SHP77 (cell line): ENCODE measurements around the gene CHD9NB.
A peak's percentile ranks its signal among the peaks of the same experiment; 100 is the strongest.
"Not testable (repeated sequence)": the region's sequence is repeated elsewhere in the genome, so short reads cannot be mapped to it uniquely, and the experiment has no call there.

ENCODE experiments used
- DNase-seq, 2 experiments: peaks; one replicate each; lab custom pipeline; 2025; lab: John Stamatoyannopoulos, UW

Gene CHD9NB

GRCh38 chr16:53057658-53058057, 5.0 kb upstream of the CHD9NB start:
- no peak for DNase-seq

- no peak for DNase-seq
Measured at GRCh38 chr16:53056392-53056881, 3.7 kb upstream of the CHD9NB start.

GRCh38 chr16:53055541-53056391, 3.1 kb upstream of the CHD9NB start:
- DNase-seq = peak in 1 of 2 experiments; percentile 3

- DNase-seq = peak; percentile 75 to 83
Measured at GRCh38 chr16:53054670-53055485, 2.2 kb upstream of the CHD9NB start, which contains the start of gene CHD9. Gene CHD9 (plus strand): TSS chr16:53054991. CDS start chr16:53156090, 101,099 bp downstream.

- peak in 1 of 2 experiments; percentile 2 for DNase-seq
Measured at GRCh38 chr16:53053967-53054669, 1.4 kb upstream of the CHD9NB start.

GRCh38 chr16:53051255-53051654, 1.4 kb downstream of the CHD9NB start:
- DNase-seq = not testable (repeated sequence)

GRCh38 chr16:53048139-53048915, 4.4 kb downstream of the CHD9NB start:
- no peak for DNase-seq

GRCh38 chr16:53047515-53047914, 5.2 kb downstream of the CHD9NB start:
- not testable (repeated sequence) for DNase-seq

- DNase-seq = no peak
Measured at GRCh38 chr16:53045341-53046220, 7.1 kb downstream of the CHD9NB start.

- no peak for DNase-seq
Measured at GRCh38 chr16:53043986-53044601, 8.6 kb downstream of the CHD9NB start.

- no peak for DNase-seq
Measured at GRCh38 chr16:53043428-53043831, 9.3 kb downstream of the CHD9NB start.

- no peak for DNase-seq
Measured at GRCh38 chr16:53042235-53042701, 10.4 kb downstream of the CHD9NB start.

- no peak for DNase-seq
Measured at GRCh38 chr16:53041320-53042051, 11.2 kb downstream of the CHD9NB start.

GRCh38 chr16:53040788-53041187, 11.9 kb downstream of the CHD9NB start:
- no peak for DNase-seq

GRCh38 chr16:53036711-53037110, 16.0 kb downstream of the CHD9NB start:
- not testable (repeated sequence) for DNase-seq

GRCh38 chr16:53036066-53036465, 16.6 kb downstream of the CHD9NB start:
- DNase-seq = no peak

GRCh38 chr16:53035176-53035942, 17.3 kb downstream of the CHD9NB start:
- DNase-seq = no peak

- DNase-seq = no peak
Measured at GRCh38 chr16:53034306-53034705, 18.4 kb downstream of the CHD9NB start.
